HepG2 (cell line): Measurements from ENCODE around the gene TXN2. TPM values are rescaled to one million over a fixed set of nuclear protein-coding genes. Genes with fewer than 3 reads are reported as not detected.

Source experiments
- ATAC-seq: fragments of 200-7000 bp; cut with Tn5 transposase; 3 replicates; pipeline ENCODE4 v1.9.1; 2020; ENCODE audit warnings: mild to moderate bottlenecking, moderate library complexity
- BruUV-seq: library from RNA; stranded (reverse); fragments of 400-500 nt; replicated peaks from 2 replicates; lab custom pipeline; 2021; lab: Mats Ljungman, UMichigan
- CTCF ChIA-PET: fragments of 300-600 bp; formaldehyde crosslinking; extraction: SDS; loops from one replicate; lab custom pipeline; 2021; ENCODE audit warnings: low total read pairs, inconsistent platforms, low intra/inter-chr PET ratio; lab: Yijun Ruan, JAX
- POLR2A ChIA-PET: fragments of 350-600 bp; sonication (Branson Sonifier 250); formaldehyde crosslinking; loops from one replicate; lab custom pipeline; 2020; ENCODE audit warnings: antibody characterized with exemption, inconsistent platforms; lab: Yijun Ruan, JAX
- DNase-seq: peaks from one replicate; pipeline ENCODE4 v3.0.0-alpha.2; 2015; ENCODE audit warnings: low spot score
- FAIRE-seq: peaks from 3 replicates; lab custom pipeline; 2011; peaks lifted over from hg19 to GRCh38; lab: Jason Lieb, UNC
- H2AFZ ChIP-seq: one replicate; pipeline ENCODE4 v1.6.1; 2011; ENCODE audit warnings: low read length, inconsistent platforms
- H3K27ac ChIP-seq: fragments of 300-600 bp; 3 replicates; pipeline ENCODE4 v1.8.0; 2011; ENCODE audit warnings: mixed run types, mild to moderate bottlenecking, mixed read lengths, low read length, inconsistent platforms; ENCODE audit not compliant: insufficient read depth; ENCODE audit errors: extremely low read length
- H3K27me3 ChIP-seq, 2 experiments: fragments of 200-600 bp in 1 of 2; 2 replicates in 1 of 2; 3 replicates in 1 of 2; pipeline versions ENCODE4 v1.6.0 to v1.8.0; 2011; ENCODE audit warnings: low read length in 2 of 2, mild to moderate bottlenecking in 2 of 2, moderate library complexity in 2 of 2, inconsistent platforms in 1 of 2; ENCODE audit not compliant: insufficient read depth in 2 of 2, control insufficient read depth in 1 of 2
- H3K36me3 ChIP-seq, 2 experiments: fragments of 200-600 bp in 1 of 2; replicated peaks in 1 of 2; 2 replicates in 1 of 2; 3 replicates in 1 of 2; pipeline versions ENCODE4 v1.5.1 to v1.8.0; 2011; ENCODE audit warnings: low read length in 2 of 2, inconsistent platforms in 1 of 2; ENCODE audit not compliant: insufficient read depth in 2 of 2, control insufficient read depth in 1 of 2
- H3K4me1 ChIP-seq: 2 replicates; pipeline ENCODE4 v1.5.1; 2012; ENCODE audit warnings: low read length, inconsistent platforms; ENCODE audit not compliant: insufficient read depth
- H3K4me2 ChIP-seq: 2 replicates; pipeline ENCODE4 v1.6.0; 2011; ENCODE audit warnings: low read depth, low read length, inconsistent platforms
- H3K4me3 ChIP-seq, 3 experiments: fragments of 200-600 bp in 1 of 3; sonication (generic), shearing (Covaris generic) in 1 of 3; replicated peaks in 1 of 3; 2 replicates each; pipeline ENCODE4 v1.5.1; 2011 to 2016; ENCODE audit warnings: low read length in 3 of 3, inconsistent platforms in 2 of 3, low read depth in 2 of 3, mild to moderate bottlenecking in 2 of 3, control low read depth in 1 of 3, mixed read lengths in 1 of 3; ENCODE audit not compliant: insufficient read depth in 1 of 3
- H3K79me2 ChIP-seq: one replicate; pipeline ENCODE4 v1.6.1; 2011; ENCODE audit warnings: low read length, inconsistent platforms; ENCODE audit not compliant: insufficient read depth
- H3K9ac ChIP-seq: 2 replicates; pipeline ENCODE4 v1.6.0; 2011; ENCODE audit warnings: mild to moderate bottlenecking, low read depth, low read length, inconsistent platforms; ENCODE audit not compliant: insufficient read depth
- H3K9me3 ChIP-seq: 2 replicates; pipeline ENCODE4 v1.5.1; 2012; ENCODE audit warnings: mild to moderate bottlenecking, low read length
- H4K20me1 ChIP-seq: 2 replicates; pipeline ENCODE4 v1.6.0; 2011; ENCODE audit warnings: inconsistent platforms, mild to moderate bottlenecking, low read length, moderate library complexity; ENCODE audit not compliant: insufficient read depth
- ARHGAP35 ChIP-seq: sonication (generic); formaldehyde crosslinking; IDR thresholded peaks from 2 replicates; pipeline ENCODE4 v1.9.0; 2022; ENCODE audit warnings: mild to moderate bottlenecking, inconsistent platforms, moderate library complexity, missing genetic modification reagents, borderline replicate concordance
- CENPT ChIP-seq: sonication (generic); formaldehyde crosslinking; IDR thresholded peaks from 2 replicates; pipeline ENCODE4 v1.8.0; 2022; ENCODE audit warnings: low read depth, mild to moderate bottlenecking, moderate library complexity, missing genetic modification reagents
- EED ChIP-seq: sonication (generic); formaldehyde crosslinking; IDR thresholded peaks from 2 replicates; pipeline ENCODE4 v1.5.0; 2020; ENCODE audit warnings: mild to moderate bottlenecking, missing genetic modification reagents
- FLYWCH1 ChIP-seq: sonication (generic); formaldehyde crosslinking; IDR thresholded peaks from 2 replicates; pipeline ENCODE4 v1.8.1; 2023; ENCODE audit warnings: mild to moderate bottlenecking, missing genetic modification reagents
- HDAC2 ChIP-seq: sonication (generic); formaldehyde crosslinking; IDR thresholded peaks from 2 replicates; pipeline ENCODE4 v1.4.0; 2020; ENCODE audit warnings: missing genetic modification reagents
- ISL2 ChIP-seq: sonication (generic); formaldehyde crosslinking; IDR thresholded peaks from 2 replicates; pipeline ENCODE4 v1.5.0; 2020; ENCODE audit warnings: missing genetic modification reagents
- SAP130 ChIP-seq: IDR thresholded peaks from 2 replicates; pipeline ENCODE4 v1.6.1; 2016; ENCODE audit warnings: low read depth
- TAF1 ChIP-seq: sonication (generic); formaldehyde crosslinking; IDR thresholded peaks from 2 replicates; pipeline ENCODE4 v1.4.0; 2020; ENCODE audit warnings: missing genetic modification reagents
- ZNF660 ChIP-seq: sonication (generic); formaldehyde crosslinking; IDR thresholded peaks from 2 replicates; pipeline ENCODE4 v1.5.1; 2020; ENCODE audit warnings: mild to moderate bottlenecking, low read depth, missing genetic modification reagents, borderline replicate concordance
- ZNF670 ChIP-seq: sonication (generic); formaldehyde crosslinking; IDR thresholded peaks from 2 replicates; pipeline ENCODE4 v1.8.0; 2022; ENCODE audit warnings: mild to moderate bottlenecking, missing genetic modification reagents, borderline replicate concordance
- ZNF780A ChIP-seq: sonication (generic); formaldehyde crosslinking; IDR thresholded peaks from 2 replicates; pipeline ENCODE4 v1.8.0; 2022; ENCODE audit warnings: mild to moderate bottlenecking, missing genetic modification reagents, moderate library complexity
- WGBS: methylation state at CpG from one replicate; pipeline ENCODE4 v1.1.6; 2017; ENCODE audit warnings: low lambda C conversion rate; 5-methylcytosine and 5-hydroxymethylcytosine counted together
- in situ Hi-C: cut with HindIII; loops from 2 replicates; pipeline ENCODE4 v1.10.0; 2017; ENCODE audit warnings: low pct_unique_long_range_greater_than_20kb; ENCODE audit not compliant: extremely low pct_ligation_motif_present
- intact Hi-C: fragments of 100-400 bp; cut with micrococcal nuclease; formaldehyde crosslinking; loops from one replicate; pipeline ENCODE4 v1.10.0; 2022; ENCODE audit not compliant: unreplicated experiment
- polyA plus RNA-seq, 8 experiments: library from polyadenylated mRNA; depleted of rRNA in 3 of 8; stranded (reverse) in 7 of 8; unstranded in 1 of 8; fragments of >200 nt; fragmentation: Illumina TruSeq in 4 of 8; extraction: Trizol in 4 of 8; gene quantifications; 2 replicates each; pipeline versions ENCODE4 v1.2.1 to v1.2.3, GENCODE V29; 2011 to 2016; ENCODE audit warnings: low read depth in 4 of 8, missing spikeins in 1 of 8, mixed read lengths in 1 of 8; ENCODE audit not compliant: insufficient read depth in 1 of 8
- total RNA-seq, 5 experiments: library from RNA; depleted of rRNA; stranded (reverse); fragments of >200 nt; fragmentation: Illumina TruSeq; extraction: Trizol; gene quantifications; 2 replicates each; pipeline ENCODE4 v1.2.3, GENCODE V29; 2016; ENCODE audit warnings: low read depth in 1 of 5
- TF ChIP-seq, protein P1 (sequence below): IDR thresholded peaks from 2 replicates; pipeline ENCODE4 v1.6.1; 2016; ENCODE audit warnings: control low read depth
- TF ChIP-seq, protein P2 (sequence below): sonication (generic); formaldehyde crosslinking; IDR thresholded peaks from 2 replicates; pipeline ENCODE4 v1.9.0; 2022; ENCODE audit warnings: low read depth, missing genetic modification reagents
- TF ChIP-seq, protein P3 (sequence below): sonication (generic); formaldehyde crosslinking; IDR thresholded peaks from 2 replicates; pipeline ENCODE4 v1.5.0; 2020; ENCODE audit warnings: mild to moderate bottlenecking, missing genetic modification reagents

The TXN2 gene
- total and polyA plus RNA-seq, 2 of the 13 experiments (the other 11 are each of a cell fraction or from before 2014, with no cell fraction given): 41.4 to 109 TPM

DNA sequence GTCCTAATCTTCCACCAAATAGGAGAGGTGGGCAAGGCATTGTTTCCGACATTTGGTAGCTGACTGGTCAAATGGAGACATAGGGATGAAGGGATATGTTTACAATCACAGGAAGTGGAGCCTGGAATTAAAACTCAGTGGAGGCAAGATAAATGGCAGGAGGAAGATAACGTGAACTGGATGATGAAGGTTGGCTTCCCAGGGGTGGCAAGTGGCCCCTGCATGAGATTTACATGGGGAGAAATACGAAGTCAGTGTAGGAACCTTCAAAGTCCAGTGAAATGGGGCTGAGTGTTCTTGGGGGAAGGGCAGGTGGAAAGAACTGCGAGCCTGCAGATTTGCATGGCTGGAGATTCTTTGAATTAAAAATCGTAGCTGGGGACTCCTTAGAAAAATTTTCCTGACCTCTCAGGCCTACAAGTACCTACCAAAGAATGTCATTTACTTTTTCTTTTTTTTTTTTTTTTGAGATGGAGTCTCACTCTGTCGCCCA, 26.1 kb upstream of the TXN2 start (continued):
- TF ChIP-seq ZNF780A (CRISPR knock-in tag) (no peak), EED (CRISPR knock-in tag) (no peak), ZNF670 (CRISPR knock-in tag) (no peak)

DNA sequence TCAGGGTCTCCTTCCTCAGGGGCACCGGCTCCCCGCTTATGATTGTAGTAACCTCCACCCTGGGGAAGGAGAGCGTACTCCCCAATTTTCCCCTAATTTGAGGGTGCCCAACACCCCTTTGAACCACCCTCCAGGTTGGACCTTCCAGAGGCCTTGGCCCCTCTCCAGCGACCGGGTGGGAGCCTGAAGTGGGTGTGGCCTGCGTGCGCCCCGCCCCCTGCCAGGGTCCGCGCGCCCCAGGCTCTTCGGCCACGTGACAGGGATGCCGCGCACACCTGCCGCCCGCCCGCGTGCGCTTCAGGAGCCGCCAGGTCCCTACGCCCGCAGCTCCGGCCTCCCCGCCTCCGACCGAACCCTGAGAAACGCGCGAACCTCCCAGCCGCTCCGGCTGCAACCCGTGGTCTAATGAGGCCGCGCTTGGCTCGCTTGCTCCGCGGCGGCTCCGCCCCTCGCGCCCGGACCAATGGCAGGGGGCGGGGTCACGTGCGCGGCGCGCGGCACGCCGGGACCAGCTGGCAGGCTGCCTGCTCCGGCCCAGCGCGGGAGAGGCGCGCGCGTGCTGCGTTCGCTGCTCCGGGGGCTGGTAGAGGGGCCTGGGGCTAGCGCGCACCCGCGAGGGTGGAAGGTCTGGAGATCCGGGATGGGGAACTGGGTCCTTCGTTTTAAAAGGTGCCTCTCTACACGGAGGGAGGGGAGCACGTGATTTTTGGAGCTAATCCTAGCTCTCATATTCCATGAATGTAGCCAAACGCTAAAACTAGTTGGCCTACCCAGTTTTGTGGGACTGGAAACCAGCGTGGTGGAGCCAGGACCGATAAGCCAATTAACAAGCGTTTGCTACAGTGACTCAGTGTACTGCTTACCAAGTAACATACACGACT, 25.4 kb upstream of the TXN2 start, which contains the start of gene FOXRED2:
TSS of gene FOXRED2 (minus strand) at position 404 of the 881 bp plus-strand sequence. CDS start 618 bp downstream, outside the sequence.
- CTCF ChIA-PET: no interaction called here
- WGBS: 5% methylated on average over 44 of the region's 75 CpGs
- ATAC-seq: peak; percentile 79
- peak; percentile 92 for TF ChIP-seq SAP130 (CRISPR knock-in tag)
- TF ChIP-seq ISL2 (CRISPR knock-in tag): peak; percentile 65; the same call in 1 of the 2 replicates
- peak; percentile 90 for TF ChIP-seq TAF1
- peak; percentile 98; the same call in 1 of the 2 replicates for TF ChIP-seq FLYWCH1 (CRISPR knock-in tag)
- TF ChIP-seq, protein P1, sequence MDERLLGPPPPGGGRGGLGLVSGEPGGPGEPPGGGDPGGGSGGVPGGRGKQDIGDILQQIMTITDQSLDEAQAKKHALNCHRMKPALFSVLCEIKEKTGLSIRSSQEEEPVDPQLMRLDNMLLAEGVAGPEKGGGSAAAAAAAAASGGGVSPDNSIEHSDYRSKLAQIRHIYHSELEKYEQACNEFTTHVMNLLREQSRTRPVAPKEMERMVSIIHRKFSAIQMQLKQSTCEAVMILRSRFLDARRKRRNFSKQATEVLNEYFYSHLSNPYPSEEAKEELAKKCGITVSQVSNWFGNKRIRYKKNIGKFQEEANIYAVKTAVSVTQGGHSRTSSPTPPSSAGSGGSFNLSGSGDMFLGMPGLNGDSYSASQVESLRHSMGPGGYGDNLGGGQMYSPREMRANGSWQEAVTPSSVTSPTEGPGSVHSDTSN (CRISPR knock-in tag): no peak
- TF ChIP-seq ARHGAP35 (CRISPR knock-in tag): peak; percentile 86
- TF ChIP-seq, protein P2, sequence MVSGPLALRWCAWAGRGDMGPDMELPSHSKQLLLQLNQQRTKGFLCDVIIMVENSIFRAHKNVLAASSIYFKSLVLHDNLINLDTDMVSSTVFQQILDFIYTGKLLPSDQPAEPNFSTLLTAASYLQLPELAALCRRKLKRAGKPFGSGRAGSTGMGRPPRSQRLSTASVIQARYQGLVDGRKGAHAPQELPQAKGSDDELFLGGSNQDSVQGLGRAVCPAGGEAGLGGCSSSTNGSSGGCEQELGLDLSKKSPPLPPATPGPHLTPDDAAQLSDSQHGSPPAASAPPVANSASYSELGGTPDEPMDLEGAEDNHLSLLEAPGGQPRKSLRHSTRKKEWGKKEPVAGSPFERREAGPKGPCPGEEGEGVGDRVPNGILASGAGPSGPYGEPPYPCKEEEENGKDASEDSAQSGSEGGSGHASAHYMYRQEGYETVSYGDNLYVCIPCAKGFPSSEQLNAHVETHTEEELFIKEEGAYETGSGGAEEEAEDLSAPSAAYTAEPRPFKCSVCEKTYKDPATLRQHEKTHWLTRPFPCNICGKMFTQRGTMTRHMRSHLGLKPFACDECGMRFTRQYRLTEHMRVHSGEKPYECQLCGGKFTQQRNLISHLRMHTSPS (CRISPR knock-in tag): no peak
- TF ChIP-seq ZNF660: 0 out of 2 replicates have a peak, but pooled peaks have one; percentile 31
- TF ChIP-seq HDAC2 (CRISPR knock-in tag): no peak
- TF ChIP-seq, protein P3, sequence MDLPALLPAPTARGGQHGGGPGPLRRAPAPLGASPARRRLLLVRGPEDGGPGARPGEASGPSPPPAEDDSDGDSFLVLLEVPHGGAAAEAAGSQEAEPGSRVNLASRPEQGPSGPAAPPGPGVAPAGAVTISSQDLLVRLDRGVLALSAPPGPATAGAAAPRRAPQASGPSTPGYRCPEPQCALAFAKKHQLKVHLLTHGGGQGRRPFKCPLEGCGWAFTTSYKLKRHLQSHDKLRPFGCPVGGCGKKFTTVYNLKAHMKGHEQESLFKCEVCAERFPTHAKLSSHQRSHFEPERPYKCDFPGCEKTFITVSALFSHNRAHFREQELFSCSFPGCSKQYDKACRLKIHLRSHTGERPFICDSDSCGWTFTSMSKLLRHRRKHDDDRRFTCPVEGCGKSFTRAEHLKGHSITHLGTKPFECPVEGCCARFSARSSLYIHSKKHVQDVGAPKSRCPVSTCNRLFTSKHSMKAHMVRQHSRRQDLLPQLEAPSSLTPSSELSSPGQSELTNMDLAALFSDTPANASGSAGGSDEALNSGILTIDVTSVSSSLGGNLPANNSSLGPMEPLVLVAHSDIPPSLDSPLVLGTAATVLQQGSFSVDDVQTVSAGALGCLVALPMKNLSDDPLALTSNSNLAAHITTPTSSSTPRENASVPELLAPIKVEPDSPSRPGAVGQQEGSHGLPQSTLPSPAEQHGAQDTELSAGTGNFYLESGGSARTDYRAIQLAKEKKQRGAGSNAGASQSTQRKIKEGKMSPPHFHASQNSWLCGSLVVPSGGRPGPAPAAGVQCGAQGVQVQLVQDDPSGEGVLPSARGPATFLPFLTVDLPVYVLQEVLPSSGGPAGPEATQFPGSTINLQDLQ: peak; percentile 70; the same call in 1 of the 2 replicates
- peak; percentile 99 for TF ChIP-seq CENPT (CRISPR knock-in tag)

More for the DNA sequence above, 25.4 kb upstream of the TXN2 start, which contains the start of gene FOXRED2:
- in situ Hi-C loops: no loop called here
- BruUV-seq: no TSS peak
- intact Hi-C loops: no loop called here
- Histone ChIP-seq H3K9me3 (no peaks in the 10 kb centered on the region), H3K4me3 (peak within 1 kb of the TSS; percentile 45 to 66 (median 52); a peak in 5 of 6 replicates), H3K36me3 (peaks cover 5 to 36% of the 10 kb centered on the region in 2 experiments; a peak in 4 of 5 replicates), H3K27me3 (no peaks in the 10 kb centered on the region), H3K4me1 (peaks cover 42% of the 10 kb centered on the region), H3K4me2 (peak within 1 kb of the TSS; percentile 70), H3K79me2 (peaks cover 11% of the 10 kb centered on the region), H3K27ac (peak within 1 kb of the TSS; percentile 76), H2AFZ (no peak within 1 kb of the TSS), H4K20me1 (no peaks in the 10 kb centered on the region), H3K9ac (peak within 1 kb of the TSS; percentile 60)
- POLR2A ChIA-PET: interaction anchor here (0.6 to 2.0 kb wide), 12 partner anchors 10 to 526 kb away, joined by 3 to 21 read pairs (median 3); partner anchors contain the start of genes EIF3D and TXN2
- no peak for FAIRE-seq
- peak; percentile 75 for DNase-seq
